SK-N-SH (cell line): ENCODE results near the gene CISTR. TPM values are rescaled to one million over a fixed set of nuclear protein-coding genes. Genes with fewer than 3 reads are reported as not detected.

Experiments used
- CTCF ChIA-PET: fragments of 300-600, 350-600 bp; formaldehyde crosslinking; extraction: SDS; loops from one replicate; lab custom pipeline; 2021; lab: Yijun Ruan, JAX
- POLR2A ChIA-PET: fragments of 350-600 bp; sonication (Branson Sonifier 250); formaldehyde crosslinking; extraction: SDS; loops from one replicate; lab custom pipeline; 2020; ENCODE audit warnings: antibody characterized with exemption, inconsistent platforms; lab: Yijun Ruan, JAX
- DNase-seq: peaks from one replicate; pipeline ENCODE4 v3.0.0; 2012
- H2AFZ ChIP-seq: fragments of 200-600 bp; sonication (generic); 2 replicates; pipeline ENCODE4 v1.8.1; 2016; ENCODE audit warnings: antibody characterized with exemption, mild to moderate bottlenecking, low read depth
- H3F3A ChIP-seq: fragments of 200-600 bp; sonication (generic); replicated peaks from 2 replicates; pipeline ENCODE3; 2016; ENCODE audit warnings: antibody characterized with exemption, mild to moderate bottlenecking; ENCODE audit not compliant: insufficient read depth
- H3K27ac ChIP-seq, 2 experiments: fragments of 200-500 bp in 1 of 2; fragments of 200-600 bp in 1 of 2; sonication (Bioruptor generic) in 1 of 2; sonication (generic), shearing (Covaris generic) in 1 of 2; 2 replicates each; pipeline versions ENCODE4 v1.5.1 to v1.6.1; 2014 to 2016; ENCODE audit warnings: low read depth in 2 of 2, inconsistent platforms in 1 of 2, low read length in 1 of 2, mild to moderate bottlenecking in 1 of 2, mixed read lengths in 1 of 2
- H3K27me3 ChIP-seq: fragments of 200-600 bp; sonication (generic), shearing (Covaris generic); 2 replicates; pipeline ENCODE4 v1.6.1; 2016; ENCODE audit warnings: mixed run types; ENCODE audit not compliant: insufficient read depth
- H3K36me3 ChIP-seq, 2 experiments: fragments of 200-500 bp in 1 of 2; fragments of 200-600 bp in 1 of 2; sonication (Bioruptor generic) in 1 of 2; sonication (generic) in 1 of 2; replicated peaks in 1 of 2; 2 replicates each; pipeline versions ENCODE3 to v1.5.1; 2014 to 2016; ENCODE audit warnings: low read length in 1 of 2, mild to moderate bottlenecking in 1 of 2; ENCODE audit not compliant: insufficient read depth in 2 of 2, control insufficient read depth in 1 of 2
- H3K4me1 ChIP-seq, 2 experiments: fragments of 200-500 bp in 1 of 2; fragments of 200-600 bp in 1 of 2; sonication (Bioruptor generic) in 1 of 2; sonication (generic), shearing (Covaris generic) in 1 of 2; 2 replicates each; pipeline versions ENCODE4 v1.5.1 to v1.6.1; 2014 to 2016; ENCODE audit warnings: low read depth in 1 of 2, low read length in 1 of 2, mixed run types in 1 of 2; ENCODE audit not compliant: insufficient read depth in 2 of 2, control insufficient read depth in 1 of 2
- H3K4me2 ChIP-seq: fragments of 200-600 bp; sonication (generic), shearing (Covaris generic); 2 replicates; pipeline ENCODE4 v1.6.1; 2017; ENCODE audit warnings: mixed run types
- H3K4me3 ChIP-seq, 2 experiments: fragments of 200-500 bp in 1 of 2; fragments of 200-600 bp in 1 of 2; sonication (Bioruptor generic) in 1 of 2; sonication (generic), shearing (Covaris generic) in 1 of 2; 2 replicates each; pipeline versions ENCODE4 v1.5.1 to v1.8.1; 2014 to 2016; ENCODE audit warnings: low read depth in 2 of 2, inconsistent platforms in 1 of 2, low read length in 1 of 2, mild to moderate bottlenecking in 1 of 2, mixed read lengths in 1 of 2, moderate library complexity in 1 of 2
- H3K79me2 ChIP-seq: fragments of 200-600 bp; sonication (generic); 2 replicates; pipeline ENCODE4 v1.8.1; 2017; ENCODE audit warnings: mild to moderate bottlenecking; ENCODE audit not compliant: insufficient read depth
- H3K9ac ChIP-seq: fragments of 200-600 bp; sonication (generic); 2 replicates; pipeline ENCODE4 v1.6.1; 2017; ENCODE audit warnings: mixed run types
- H3K9me2 ChIP-seq: fragments of 200-600 bp; sonication (generic); 2 replicates; pipeline ENCODE4 v1.6.1; 2017; ENCODE audit warnings: mixed run types
- H3K9me3 ChIP-seq: fragments of 200-600 bp; sonication (generic); 2 replicates; pipeline ENCODE4 v1.6.1; 2017; ENCODE audit warnings: mixed run types, mild to moderate bottlenecking, moderate library complexity
- H4K20me1 ChIP-seq: fragments of 200-600 bp; sonication (generic); 2 replicates; pipeline ENCODE4 v1.6.1; 2017; ENCODE audit warnings: mild to moderate bottlenecking, mixed run types; ENCODE audit not compliant: insufficient read depth
- EZH2phosphoT487 ChIP-seq: fragments of 200-600 bp; sonication (generic); IDR thresholded peaks from 2 replicates; pipeline ENCODE4 v1.6.1; 2017; ENCODE audit warnings: low read depth, mixed run types, mild to moderate bottlenecking, antibody characterized with exemption, moderate library complexity, borderline replicate concordance
- FOXJ3 ChIP-seq: sonication (generic); formaldehyde crosslinking; IDR thresholded peaks from 2 replicates; pipeline ENCODE4 v1.5.1; 2020; ENCODE audit warnings: mild to moderate bottlenecking, missing genetic modification reagents
- GABPA ChIP-seq: IDR thresholded peaks from 2 replicates; pipeline ENCODE4 v1.4.0; 2012; ENCODE audit warnings: low read depth, mild to moderate bottlenecking
- JUND ChIP-seq: IDR thresholded peaks from 2 replicates; pipeline ENCODE4 v1.4.0; 2012
- MEF2A ChIP-seq: IDR thresholded peaks from 2 replicates; pipeline ENCODE4 v1.4.0; 2012; ENCODE audit warnings: low read depth, borderline replicate concordance
- MXI1 ChIP-seq: IDR thresholded peaks from 2 replicates; pipeline ENCODE4 v1.6.1; 2012; ENCODE audit warnings: mild to moderate bottlenecking, low read depth, low read length, improper control_type of control experiment
- NFIC ChIP-seq: IDR thresholded peaks from 2 replicates; pipeline ENCODE4 v1.4.0; 2012; ENCODE audit warnings: borderline replicate concordance
- RAD21 ChIP-seq: IDR thresholded peaks from 2 replicates; pipeline ENCODE4 v1.6.1; 2012; ENCODE audit warnings: mild to moderate bottlenecking, low read length
- RCOR1 ChIP-seq: fragments of 150-350 bp; IDR thresholded peaks from 2 replicates; pipeline ENCODE4 v1.6.1; 2017; ENCODE audit warnings: antibody characterized with exemption, low read length
- RFX5 ChIP-seq: IDR thresholded peaks from 2 replicates; pipeline ENCODE4 v1.6.1; 2012; ENCODE audit warnings: mild to moderate bottlenecking, improper control_type of control experiment, low read length
- RXRA ChIP-seq: IDR thresholded peaks from 2 replicates; pipeline ENCODE4 v1.4.0; 2012; ENCODE audit warnings: low read depth, mild to moderate bottlenecking, borderline replicate concordance
- SIN3A ChIP-seq: IDR thresholded peaks from 2 replicates; pipeline ENCODE4 v1.6.1; 2012; ENCODE audit warnings: low read depth, mild to moderate bottlenecking, low read length, moderate library complexity, borderline replicate concordance
- TAF1 ChIP-seq: IDR thresholded peaks from 2 replicates; pipeline ENCODE4 v1.6.1; 2012; ENCODE audit warnings: low read depth, mild to moderate bottlenecking, low read length, moderate library complexity, borderline replicate concordance
- WGBS: methylation state at CpG from one replicate; pipeline ENCODE4 v1.1.6; 2017; ENCODE audit warnings: low lambda C conversion rate; 5-methylcytosine and 5-hydroxymethylcytosine counted together
- polyA plus RNA-seq, 3 experiments: library from polyadenylated mRNA; depleted of rRNA; stranded (reverse); fragments of >200 nt; gene quantifications; 2 replicates each; pipeline ENCODE4 v1.2.3, GENCODE V29; 2012
- TF ChIP-seq, protein P1 (sequence below): fragments of 150-350 bp; IDR thresholded peaks from 2 replicates; pipeline ENCODE4 v1.6.1; 2017; ENCODE audit warnings: antibody characterized with exemption, low read length, low read depth, borderline replicate concordance
- TF ChIP-seq, protein P2 (sequence below): fragments of 150-350 bp; IDR thresholded peaks from 2 replicates; pipeline ENCODE4 v1.6.1; 2016; ENCODE audit warnings: mild to moderate bottlenecking, low read depth, low read length
- TF ChIP-seq, protein P3 (sequence below): IDR thresholded peaks from 2 replicates; pipeline ENCODE4 v1.4.0; 2012; ENCODE audit warnings: low read depth, borderline replicate concordance
- TF ChIP-seq, protein P4 (sequence below): IDR thresholded peaks from 2 replicates; pipeline ENCODE4 v1.4.0; 2012; ENCODE audit warnings: low read depth, borderline replicate concordance

The CISTR gene
- polyA plus RNA-seq, 1 of the 3 experiments (the other 2 are of a cell fraction), result not detected

DNA sequence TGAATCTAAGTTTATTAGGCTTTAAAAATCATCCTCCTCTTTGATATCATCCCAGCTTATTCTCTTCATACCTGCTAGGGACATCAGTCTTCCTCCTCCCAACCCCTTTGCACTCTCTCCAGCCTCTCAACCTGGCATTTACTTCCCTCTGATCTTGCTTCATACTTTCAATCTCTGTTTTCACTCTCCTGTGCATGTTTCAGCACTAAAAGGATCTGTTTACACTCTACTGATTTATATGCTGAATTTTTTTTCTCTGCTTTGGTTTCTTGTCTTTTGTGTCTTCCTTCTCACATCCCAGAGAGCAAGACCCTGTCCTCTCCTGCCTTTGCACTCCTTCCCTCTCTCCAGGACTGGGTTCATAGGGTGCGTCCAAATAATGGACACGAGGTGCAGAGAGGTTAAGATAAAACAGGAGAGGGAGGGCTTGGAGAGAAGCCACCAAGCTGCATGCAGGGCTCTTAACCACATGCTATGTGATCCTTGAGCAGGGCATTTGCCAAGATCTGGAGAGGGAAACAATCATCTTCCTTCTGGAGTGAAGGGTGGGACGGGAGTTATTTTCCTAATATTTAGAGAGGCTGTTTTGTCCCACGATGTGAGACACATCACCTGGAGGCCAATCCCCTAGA, 3.0 kb upstream of the CISTR start:
- ChIA-PET CTCF (interaction anchor here (0.7 to 10.5 kb wide), 6 partner anchors 10 to 225 kb away, joined by 3 to 121 read pairs (median 4); partner anchors contain the start of gene ATP5MC2), POLR2A (no interaction called here)
- Histone ChIP-seq H3K4me3 (no peak overlapping the region), H4K20me1 (no peaks in the 10 kb centered on the region), H3K4me1 (peaks cover 9 to 11% of the 10 kb centered on the region in 2 experiments; a peak in 1 of 4 replicates), H3F3A (no peaks in the 10 kb centered on the region), H3K9me3 (no peaks in the 10 kb centered on the region), H2AFZ (no peak overlapping the region), H3K36me3 (no peaks in the 10 kb centered on the region), H3K9me2 (no peaks in the 10 kb centered on the region), H3K4me2 (no peak overlapping the region), H3K27me3 (peaks cover 87% of the 10 kb centered on the region), H3K27ac (no peak overlapping the region), H3K9ac (no peak overlapping the region), H3K79me2 (no peaks in the 10 kb centered on the region)
- DNase-seq, result no peak
- 5% methylated on average over 4 of the region's 4 CpGs for WGBS
- TF ChIP-seq, protein P1, sequence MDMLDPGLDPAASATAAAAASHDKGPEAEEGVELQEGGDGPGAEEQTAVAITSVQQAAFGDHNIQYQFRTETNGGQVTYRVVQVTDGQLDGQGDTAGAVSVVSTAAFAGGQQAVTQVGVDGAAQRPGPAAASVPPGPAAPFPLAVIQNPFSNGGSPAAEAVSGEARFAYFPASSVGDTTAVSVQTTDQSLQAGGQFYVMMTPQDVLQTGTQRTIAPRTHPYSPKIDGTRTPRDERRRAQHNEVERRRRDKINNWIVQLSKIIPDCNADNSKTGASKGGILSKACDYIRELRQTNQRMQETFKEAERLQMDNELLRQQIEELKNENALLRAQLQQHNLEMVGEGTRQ, result no peak
- no peak for TF ChIP-seq NFIC
- no peak for TF ChIP-seq TAF1
- no peak for TF ChIP-seq EZH2phosphoT487
- TF ChIP-seq GABPA, result no peak
- no peak for TF ChIP-seq FOXJ3 (CRISPR knock-in tag)
- no peak for TF ChIP-seq RXRA
- no peak for TF ChIP-seq MEF2A
- TF ChIP-seq, protein P2, sequence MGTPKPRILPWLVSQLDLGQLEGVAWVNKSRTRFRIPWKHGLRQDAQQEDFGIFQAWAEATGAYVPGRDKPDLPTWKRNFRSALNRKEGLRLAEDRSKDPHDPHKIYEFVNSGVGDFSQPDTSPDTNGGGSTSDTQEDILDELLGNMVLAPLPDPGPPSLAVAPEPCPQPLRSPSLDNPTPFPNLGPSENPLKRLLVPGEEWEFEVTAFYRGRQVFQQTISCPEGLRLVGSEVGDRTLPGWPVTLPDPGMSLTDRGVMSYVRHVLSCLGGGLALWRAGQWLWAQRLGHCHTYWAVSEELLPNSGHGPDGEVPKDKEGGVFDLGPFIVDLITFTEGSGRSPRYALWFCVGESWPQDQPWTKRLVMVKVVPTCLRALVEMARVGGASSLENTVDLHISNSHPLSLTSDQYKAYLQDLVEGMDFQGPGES, result no peak
- TF ChIP-seq RAD21, result no peak
- no peak for TF ChIP-seq JUND
- TF ChIP-seq, protein P3, sequence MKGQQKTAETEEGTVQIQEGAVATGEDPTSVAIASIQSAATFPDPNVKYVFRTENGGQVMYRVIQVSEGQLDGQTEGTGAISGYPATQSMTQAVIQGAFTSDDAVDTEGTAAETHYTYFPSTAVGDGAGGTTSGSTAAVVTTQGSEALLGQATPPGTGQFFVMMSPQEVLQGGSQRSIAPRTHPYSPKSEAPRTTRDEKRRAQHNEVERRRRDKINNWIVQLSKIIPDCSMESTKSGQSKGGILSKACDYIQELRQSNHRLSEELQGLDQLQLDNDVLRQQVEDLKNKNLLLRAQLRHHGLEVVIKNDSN, result no peak
- TF ChIP-seq, protein P4, sequence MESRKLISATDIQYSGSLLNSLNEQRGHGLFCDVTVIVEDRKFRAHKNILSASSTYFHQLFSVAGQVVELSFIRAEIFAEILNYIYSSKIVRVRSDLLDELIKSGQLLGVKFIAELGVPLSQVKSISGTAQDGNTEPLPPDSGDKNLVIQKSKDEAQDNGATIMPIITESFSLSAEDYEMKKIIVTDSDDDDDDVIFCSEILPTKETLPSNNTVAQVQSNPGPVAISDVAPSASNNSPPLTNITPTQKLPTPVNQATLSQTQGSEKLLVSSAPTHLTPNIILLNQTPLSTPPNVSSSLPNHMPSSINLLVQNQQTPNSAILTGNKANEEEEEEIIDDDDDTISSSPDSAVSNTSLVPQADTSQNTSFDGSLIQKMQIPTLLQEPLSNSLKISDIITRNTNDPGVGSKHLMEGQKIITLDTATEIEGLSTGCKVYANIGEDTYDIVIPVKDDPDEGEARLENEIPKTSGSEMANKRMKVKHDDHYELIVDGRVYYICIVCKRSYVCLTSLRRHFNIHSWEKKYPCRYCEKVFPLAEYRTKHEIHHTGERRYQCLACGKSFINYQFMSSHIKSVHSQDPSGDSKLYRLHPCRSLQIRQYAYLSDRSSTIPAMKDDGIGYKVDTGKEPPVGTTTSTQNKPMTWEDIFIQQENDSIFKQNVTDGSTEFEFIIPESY, result no peak
- TF ChIP-seq RCOR1, result no peak
- TF ChIP-seq MXI1, result no peak
- TF ChIP-seq SIN3A, result no peak
- no peak for TF ChIP-seq RFX5
